HEK293 (cell line): ENCODE results near the gene COX17.

Experiments used
- CTCF ChIA-PET: fragments of 350-600 bp; formaldehyde crosslinking; extraction: SDS; loops from one replicate; lab custom pipeline; 2021; ENCODE audit warnings: antibody characterized with exemption; lab: Yijun Ruan, JAX
- POLR2A ChIA-PET: fragments of 300-600 bp; formaldehyde crosslinking; extraction: SDS; loops from one replicate; lab custom pipeline; 2020; ENCODE audit warnings: antibody characterized with exemption, inconsistent platforms; lab: Yijun Ruan, JAX
- H3K27ac ChIP-seq: fragments of 200-500 bp; sonication (Bioruptor generic); 2 replicates; pipeline ENCODE4 v1.5.1; 2014; ENCODE audit warnings: low read depth, low read length, control low read depth, inconsistent platforms; ENCODE audit errors: extremely low read depth
- H3K36me3 ChIP-seq, 2 experiments: fragments of 200-500 bp in 1 of 2; sonication (Bioruptor generic) in 1 of 2; 1 replicate in 1 of 2; 2 replicates in 1 of 2; pipeline ENCODE4 v1.5.1; 2014 to 2017; ENCODE audit warnings: inconsistent platforms in 2 of 2, low read length in 2 of 2; ENCODE audit not compliant: control insufficient read depth in 2 of 2, insufficient read depth in 1 of 2
- H3K4me1 ChIP-seq: fragments of 200-500 bp; sonication (Bioruptor generic); 2 replicates; pipeline ENCODE4 v1.5.1; 2014; ENCODE audit warnings: mild to moderate bottlenecking, low read length, inconsistent platforms; ENCODE audit not compliant: control insufficient read depth, insufficient read depth
- H3K4me3 ChIP-seq: 2 replicates; pipeline ENCODE4 v1.5.1; 2011; ENCODE audit warnings: low read depth, mild to moderate bottlenecking, control low read depth, low read length, moderate library complexity
- H3K9me3 ChIP-seq: fragments of 200-500 bp; sonication (Bioruptor generic); 2 replicates; pipeline ENCODE4 v1.5.1; 2014; ENCODE audit warnings: low read depth, low read length, inconsistent platforms; ENCODE audit not compliant: control insufficient read depth, insufficient read depth
- OVOL3 ChIP-seq: fragments of 450-650 bp; formaldehyde crosslinking; IDR thresholded peaks from 2 replicates; pipeline ENCODE4 v1.5.1; 2016; ENCODE audit warnings: missing biosample characterization, missing genetic modification characterization
- SCRT2 ChIP-seq: fragments of 450-650 bp; formaldehyde crosslinking; IDR thresholded peaks from 2 replicates; pipeline ENCODE4 v1.5.1; 2016; ENCODE audit warnings: missing biosample characterization, missing genetic modification characterization
- ZBTB17 ChIP-seq: fragments of 450-650 bp; formaldehyde crosslinking; IDR thresholded peaks from 2 replicates; pipeline ENCODE4 v1.5.1; 2016; ENCODE audit warnings: missing biosample characterization, missing genetic modification characterization
- ZBTB20 ChIP-seq: fragments of 450-650 bp; formaldehyde crosslinking; IDR thresholded peaks from 2 replicates; pipeline ENCODE4 v1.5.1; 2016; ENCODE audit warnings: missing biosample characterization, missing genetic modification characterization
- ZBTB21 ChIP-seq: fragments of 450-650 bp; formaldehyde crosslinking; IDR thresholded peaks from 2 replicates; pipeline ENCODE4 v1.5.1; 2017; ENCODE audit warnings: missing biosample characterization, missing genetic modification characterization
- ZNF19 ChIP-seq: fragments of 450-650 bp; formaldehyde crosslinking; IDR thresholded peaks from 2 replicates; pipeline ENCODE4; 2016; ENCODE audit warnings: missing biosample characterization, missing genetic modification characterization, low read depth
- ZNF521 ChIP-seq: fragments of 450-650 bp; formaldehyde crosslinking; IDR thresholded peaks from 2 replicates; pipeline ENCODE4 v1.5.1; 2017; ENCODE audit warnings: missing biosample characterization, mild to moderate bottlenecking, missing genetic modification characterization
- ZNF558 ChIP-seq: fragments of 450-650 bp; formaldehyde crosslinking; IDR thresholded peaks from 2 replicates; pipeline ENCODE4 v1.5.1; 2016; ENCODE audit warnings: missing biosample characterization, missing genetic modification characterization
- ZNF670 ChIP-seq: fragments of 450-650 bp; formaldehyde crosslinking; IDR thresholded peaks from 2 replicates; pipeline ENCODE4 v1.5.1; 2016; ENCODE audit warnings: missing biosample characterization, missing genetic modification characterization, low read depth
- ZNF777 ChIP-seq: fragments of 450-650 bp; formaldehyde crosslinking; IDR thresholded peaks from 2 replicates; pipeline ENCODE4 v1.5.1; 2017; ENCODE audit warnings: missing biosample characterization, missing genetic modification characterization, borderline replicate concordance
- ZSCAN30 ChIP-seq: fragments of 450-650 bp; IDR thresholded peaks from 2 replicates; pipeline ENCODE4 v1.5.1; 2018; ENCODE audit warnings: missing biosample characterization, mild to moderate bottlenecking, missing genetic modification characterization, moderate library complexity
- TF ChIP-seq, protein P1 (sequence below): fragments of 450-650 bp; formaldehyde crosslinking; conservative IDR thresholded peaks from 2 replicates; pipeline ENCODE4 v1.5.1; 2016; ENCODE audit warnings: low read depth, missing biosample characterization, missing genetic modification characterization
- TF ChIP-seq, protein P2 (sequence below): fragments of 450-650 bp; formaldehyde crosslinking; IDR thresholded peaks from 2 replicates; pipeline ENCODE4 v1.5.1; 2016; ENCODE audit warnings: missing biosample characterization, missing genetic modification characterization

COX17 gene

DNA sequence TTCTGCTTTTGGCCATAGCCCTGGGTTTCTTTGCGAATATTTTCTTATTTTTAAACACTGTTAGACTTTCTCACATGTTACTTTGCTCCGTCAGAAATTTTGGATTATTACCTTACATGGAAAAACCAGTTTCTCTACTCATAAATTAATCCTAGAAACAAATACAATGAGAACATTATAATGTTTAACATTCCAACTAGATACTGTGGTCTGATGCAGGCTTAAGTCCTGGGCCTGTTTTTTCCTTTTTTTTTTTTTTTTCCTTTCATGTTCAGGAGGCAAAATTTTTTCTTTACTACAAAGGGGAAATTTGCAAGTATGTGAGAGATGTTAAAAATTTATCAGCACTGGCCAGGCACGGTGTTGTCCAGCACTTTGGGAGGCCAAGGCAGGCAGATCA is 45.7 kb downstream of the COX17 start (continued):
- TF ChIP-seq, protein P1, sequence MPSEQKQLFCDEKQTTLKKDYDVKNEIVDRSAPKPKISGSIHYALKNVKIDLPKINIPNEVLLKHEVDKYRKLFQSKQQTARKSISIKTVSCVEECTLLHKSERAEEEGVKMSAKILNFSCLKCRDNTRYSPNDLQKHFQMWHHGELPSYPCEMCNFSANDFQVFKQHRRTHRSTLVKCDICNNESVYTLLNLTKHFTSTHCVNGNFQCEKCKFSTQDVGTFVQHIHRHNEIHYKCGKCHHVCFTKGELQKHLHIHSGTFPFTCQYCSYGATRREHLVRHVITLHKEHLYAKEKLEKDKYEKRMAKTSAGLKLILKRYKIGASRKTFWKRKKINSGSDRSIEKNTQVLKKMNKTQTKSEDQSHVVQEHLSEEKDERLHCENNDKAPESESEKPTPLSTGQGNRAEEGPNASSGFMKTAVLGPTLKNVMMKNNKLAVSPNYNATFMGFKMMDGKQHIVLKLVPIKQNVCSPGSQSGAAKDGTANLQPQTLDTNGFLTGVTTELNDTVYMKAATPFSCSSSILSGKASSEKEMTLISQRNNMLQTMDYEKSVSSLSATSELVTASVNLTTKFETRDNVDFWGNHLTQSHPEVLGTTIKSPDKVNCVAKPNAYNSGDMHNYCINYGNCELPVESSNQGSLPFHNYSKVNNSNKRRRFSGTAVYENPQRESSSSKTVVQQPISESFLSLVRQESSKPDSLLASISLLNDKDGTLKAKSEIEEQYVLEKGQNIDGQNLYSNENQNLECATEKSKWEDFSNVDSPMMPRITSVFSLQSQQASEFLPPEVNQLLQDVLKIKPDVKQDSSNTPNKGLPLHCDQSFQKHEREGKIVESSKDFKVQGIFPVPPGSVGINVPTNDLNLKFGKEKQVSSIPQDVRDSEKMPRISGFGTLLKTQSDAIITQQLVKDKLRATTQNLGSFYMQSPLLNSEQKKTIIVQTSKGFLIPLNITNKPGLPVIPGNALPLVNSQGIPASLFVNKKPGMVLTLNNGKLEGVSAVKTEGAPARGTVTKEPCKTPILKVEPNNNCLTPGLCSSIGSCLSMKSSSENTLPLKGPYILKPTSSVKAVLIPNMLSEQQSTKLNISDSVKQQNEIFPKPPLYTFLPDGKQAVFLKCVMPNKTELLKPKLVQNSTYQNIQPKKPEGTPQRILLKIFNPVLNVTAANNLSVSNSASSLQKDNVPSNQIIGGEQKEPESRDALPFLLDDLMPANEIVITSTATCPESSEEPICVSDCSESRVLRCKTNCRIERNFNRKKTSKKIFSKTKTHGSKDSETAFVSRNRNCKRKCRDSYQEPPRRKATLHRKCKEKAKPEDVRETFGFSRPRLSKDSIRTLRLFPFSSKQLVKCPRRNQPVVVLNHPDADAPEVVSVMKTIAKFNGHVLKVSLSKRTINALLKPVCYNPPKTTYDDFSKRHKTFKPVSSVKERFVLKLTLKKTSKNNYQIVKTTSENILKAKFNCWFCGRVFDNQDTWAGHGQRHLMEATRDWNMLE (tag by site-specific recombination) = no peak
- no peak for TF ChIP-seq ZSCAN30 (tag by site-specific recombination)
- no peak for TF ChIP-seq OVOL3 (tag by site-specific recombination)
- no peak for TF ChIP-seq ZBTB21 (tag by site-specific recombination)
- no peak for TF ChIP-seq ZNF777

DNA sequence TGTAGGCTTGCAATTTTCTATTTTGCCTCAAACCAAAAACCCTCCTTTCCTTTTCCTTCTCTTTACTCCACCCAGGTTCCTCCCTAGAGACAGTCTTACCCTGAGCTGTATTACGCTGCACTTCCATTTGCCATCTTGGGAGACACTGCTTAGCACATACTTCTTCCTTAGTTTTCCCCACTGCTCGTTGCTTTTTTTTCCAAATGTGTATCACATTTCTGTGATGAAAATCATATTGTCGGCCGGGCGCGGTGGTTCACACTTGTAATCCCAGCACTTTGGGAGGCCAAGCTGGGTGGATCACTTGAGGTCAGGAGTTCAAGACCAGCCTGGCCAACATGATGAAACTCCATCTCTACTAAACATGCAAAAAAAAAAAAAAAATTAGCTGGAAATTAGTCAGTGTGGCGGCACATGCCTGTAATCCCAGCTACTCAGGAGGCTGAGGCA is 46.3 kb downstream of the COX17 start:
- Histone ChIP-seq H3K27ac (no peak overlapping the region), H3K4me3 (no peak overlapping the region), H3K9me3 (no peaks in the 10 kb centered on the region), H3K36me3 (no peaks in the 10 kb centered on the region), H3K4me1 (no peaks in the 10 kb centered on the region)
- no peak for TF ChIP-seq ZNF558 (tag by site-specific recombination)
- no peak for TF ChIP-seq ZBTB17
- TF ChIP-seq SCRT2 (tag by site-specific recombination) = 0 out of 2 replicates have a peak, but pooled peaks have one; percentile 8
- TF ChIP-seq, protein P1 (tag by site-specific recombination) = 0 out of 2 replicates have a peak, but pooled peaks have one; percentile 10
- no peak for TF ChIP-seq ZNF521 (tag by site-specific recombination)
- TF ChIP-seq ZBTB20 (tag by site-specific recombination) = 0 out of 2 replicates have a peak, but pooled peaks have one; percentile 20
- POLR2A ChIA-PET = no interaction called here
- CTCF ChIA-PET = interaction anchor here (0.6 kb wide), 1 partner anchor 286 kb away, joined by 5 read pairs; no protein-coding TSS in a partner anchor

DNA sequence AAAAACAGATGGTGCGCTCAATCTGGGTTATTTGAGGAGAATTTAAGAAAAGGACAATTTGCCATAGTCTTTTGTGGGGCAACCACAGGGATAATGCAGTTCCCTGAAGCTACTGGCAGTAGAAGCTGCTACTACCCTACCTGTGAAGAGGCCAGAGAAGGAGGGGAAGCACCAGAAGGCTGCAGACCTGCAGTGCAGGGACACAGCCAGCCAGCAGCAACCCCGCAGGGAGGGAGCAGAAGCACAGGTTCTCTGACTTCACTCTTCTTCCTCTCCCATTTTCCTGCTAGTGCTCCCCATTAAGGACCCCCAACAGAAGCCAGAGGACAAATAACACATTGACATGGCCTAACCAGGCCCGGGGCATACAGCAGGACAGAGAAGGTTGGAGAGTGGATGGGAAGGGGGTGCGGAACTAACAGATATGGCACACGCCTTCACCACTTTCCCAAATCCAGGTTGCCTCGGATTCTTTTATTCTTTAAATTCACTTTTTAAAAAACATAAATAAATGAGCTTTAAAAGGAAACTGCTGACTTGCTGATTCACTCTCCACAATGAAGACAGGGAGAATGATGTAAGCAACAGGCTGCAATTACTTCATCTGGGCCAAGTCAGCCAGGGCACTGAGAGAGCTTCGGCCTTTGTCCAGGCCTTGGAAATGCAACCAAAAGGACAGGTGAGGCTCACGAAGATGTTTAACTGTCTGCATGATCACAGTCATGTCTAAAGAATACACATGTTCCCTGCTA is 46.9 kb downstream of the COX17 start:
- no peak overlapping the region for H3K27ac ChIP-seq
- ChIA-PET CTCF (no interaction called here), POLR2A (no interaction called here)
- TF ChIP-seq, protein P2, sequence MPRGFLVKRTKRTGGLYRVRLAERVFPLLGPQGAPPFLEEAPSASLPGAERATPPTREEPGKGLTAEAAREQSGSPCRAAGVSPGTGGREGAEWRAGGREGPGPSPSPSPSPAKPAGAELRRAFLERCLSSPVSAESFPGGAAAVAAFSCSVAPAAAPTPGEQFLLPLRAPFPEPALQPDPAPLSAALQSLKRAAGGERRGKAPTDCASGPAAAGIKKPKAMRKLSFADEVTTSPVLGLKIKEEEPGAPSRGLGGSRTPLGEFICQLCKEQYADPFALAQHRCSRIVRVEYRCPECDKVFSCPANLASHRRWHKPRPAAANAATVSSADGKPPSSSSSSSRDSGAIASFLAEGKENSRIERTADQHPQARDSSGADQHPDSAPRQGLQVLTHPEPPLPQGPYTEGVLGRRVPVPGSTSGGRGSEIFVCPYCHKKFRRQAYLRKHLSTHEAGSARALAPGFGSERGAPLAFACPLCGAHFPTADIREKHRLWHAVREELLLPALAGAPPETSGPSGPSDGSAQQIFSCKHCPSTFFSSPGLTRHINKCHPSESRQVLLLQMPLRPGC (tag by site-specific recombination) = no peak
- TF ChIP-seq ZNF670 (tag by site-specific recombination) (no peak), ZNF19 (no peak)
- TF ChIP-seq, protein P1 (tag by site-specific recombination) = peak; percentile 47

More for the DNA sequence above, 46.9 kb downstream of the COX17 start:
- Histone ChIP-seq H3K4me1 (no peaks in the 10 kb centered on the region), H3K9me3 (no peaks in the 10 kb centered on the region), H3K36me3 (no peaks in the 10 kb centered on the region), H3K4me3 (no peak overlapping the region)
